Amygdala (tissue), 56 donors: ENCODE measurements around the gene SLC25A26.
"Not testable (repeated sequence)": the region's sequence is repeated elsewhere in the genome, so short reads cannot be mapped to it uniquely, and the experiment has no call there.

Experiments used
- DNase-seq, 56 donors: peaks; one replicate each; lab custom pipeline; 2025; lab: John Stamatoyannopoulos, UW

The SLC25A26 gene

GRCh38 chr3:66224220-66224619, 3.4 kb downstream of the SLC25A26 start:
- DNase-seq = no peak

- DNase-seq = not testable (repeated sequence)
Observed at GRCh38 chr3:66226093-66226492, 5.3 kb downstream of the SLC25A26 start.

- DNase-seq = no peak
Observed at GRCh38 chr3:66227051-66227450, 6.2 kb downstream of the SLC25A26 start.

GRCh38 chr3:66227915-66228314, 7.1 kb downstream of the SLC25A26 start:
- DNase-seq = no peak

- no peak for DNase-seq
Observed at GRCh38 chr3:66228707-66229106, 7.9 kb downstream of the SLC25A26 start.

DNA sequence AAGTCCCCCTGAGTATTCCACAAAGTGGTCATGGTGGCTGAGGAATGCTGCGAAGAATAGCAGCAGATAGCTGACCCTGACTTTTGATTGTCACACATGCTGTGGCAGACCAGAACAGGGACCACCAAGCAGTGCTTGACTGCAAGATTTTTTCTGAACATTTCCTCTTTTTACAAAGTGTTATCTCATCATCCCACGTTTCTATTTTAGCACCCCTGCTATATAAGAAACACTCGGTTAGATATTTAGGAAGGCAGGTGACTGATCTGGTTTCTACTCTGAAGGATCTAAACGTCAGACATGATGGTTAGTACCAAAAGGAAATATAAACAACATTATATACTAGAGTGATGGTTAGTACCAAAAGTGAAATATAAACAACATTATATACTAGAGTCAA, 9.1 kb downstream of the SLC25A26 start:
- no peak for DNase-seq

DNA sequence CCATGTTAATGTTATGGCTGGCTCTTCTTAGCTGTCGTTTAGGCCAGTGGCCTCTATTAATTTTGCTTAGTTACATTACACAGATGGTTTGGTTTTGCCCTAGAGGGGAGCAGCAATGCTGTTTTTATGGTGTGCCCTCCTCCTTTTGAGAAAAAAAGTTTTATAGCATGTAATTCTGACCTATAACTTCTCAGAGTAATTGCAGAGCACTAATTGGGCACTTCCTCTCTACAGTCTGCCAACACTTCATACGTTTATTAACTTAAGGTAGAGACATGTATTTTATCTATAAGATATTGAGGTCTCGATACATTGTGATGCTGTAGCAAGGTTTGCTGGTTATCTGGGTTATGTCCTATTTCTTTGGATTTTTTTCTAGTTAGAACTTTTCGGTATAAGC, 12.2 kb downstream of the SLC25A26 start:
- DNase-seq = no peak

DNA sequence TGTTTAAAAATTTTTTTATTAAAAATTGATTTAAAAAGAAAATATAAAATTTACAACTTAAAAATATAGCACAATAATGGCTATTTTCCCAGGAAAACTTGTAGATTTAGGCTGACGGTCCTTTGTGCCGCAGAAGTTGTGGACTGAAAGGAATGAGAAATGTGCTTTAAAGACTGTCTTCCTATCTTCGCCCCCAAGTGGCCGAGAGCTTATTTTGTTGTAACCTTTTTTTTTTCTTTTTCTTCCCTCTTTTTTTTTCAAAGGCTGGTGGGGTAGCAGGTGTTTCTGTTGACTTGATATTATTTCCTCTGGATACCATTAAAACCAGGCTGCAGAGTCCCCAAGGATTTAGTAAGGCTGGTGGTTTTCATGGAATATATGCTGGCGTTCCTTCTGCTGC, 15.5 kb downstream of the SLC25A26 start:
- no peak for DNase-seq

DNA sequence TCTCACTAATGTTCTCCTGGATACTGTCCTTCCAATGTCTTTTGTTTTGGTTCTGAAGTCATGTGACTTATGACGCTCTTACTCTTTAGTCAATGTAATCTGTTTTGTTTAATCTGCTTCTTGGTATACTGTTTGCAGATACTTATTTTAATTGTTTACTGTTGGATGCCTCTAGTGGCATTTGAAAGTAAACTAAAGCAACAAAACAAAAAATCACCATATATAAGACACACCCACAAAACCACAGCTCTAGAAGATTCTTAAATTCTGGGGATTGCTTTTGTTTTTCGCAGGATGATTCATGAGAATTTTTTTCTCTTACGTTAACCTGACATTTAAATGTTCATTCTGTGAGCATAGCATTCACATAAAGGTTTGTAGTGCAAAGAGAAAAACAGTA, 16.8 kb downstream of the SLC25A26 start:
- DNase-seq = no peak

DNA sequence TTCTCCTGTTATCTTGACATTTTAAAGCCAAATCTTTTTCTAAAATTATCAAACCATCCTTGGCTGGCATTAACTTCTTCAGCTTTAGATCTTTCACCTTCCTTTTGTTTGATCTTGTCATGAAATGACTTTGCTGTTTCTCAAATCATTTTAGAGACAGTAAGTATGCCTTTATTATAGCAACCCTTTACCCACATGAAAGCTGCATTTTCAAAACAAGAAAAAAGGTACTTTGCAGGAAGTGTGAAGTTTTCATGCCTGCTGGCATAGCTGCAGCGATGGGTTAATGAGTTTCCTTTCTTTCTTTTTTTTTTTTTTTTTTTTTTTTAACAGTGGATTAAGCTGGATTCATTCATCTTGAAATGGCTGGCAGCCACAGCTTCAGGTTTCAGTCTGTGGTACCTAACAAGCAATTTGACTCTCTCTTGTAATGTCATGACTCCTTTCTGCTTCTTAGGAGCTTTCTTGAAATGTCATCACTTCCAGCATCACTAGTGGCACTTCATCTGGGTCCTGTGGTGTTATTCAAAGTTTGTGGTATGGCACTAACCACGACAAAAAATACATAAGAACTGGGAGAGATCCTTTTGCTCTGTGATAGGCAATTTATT, 18.8 kb downstream of the SLC25A26 start:
- no peak for DNase-seq

DNA sequence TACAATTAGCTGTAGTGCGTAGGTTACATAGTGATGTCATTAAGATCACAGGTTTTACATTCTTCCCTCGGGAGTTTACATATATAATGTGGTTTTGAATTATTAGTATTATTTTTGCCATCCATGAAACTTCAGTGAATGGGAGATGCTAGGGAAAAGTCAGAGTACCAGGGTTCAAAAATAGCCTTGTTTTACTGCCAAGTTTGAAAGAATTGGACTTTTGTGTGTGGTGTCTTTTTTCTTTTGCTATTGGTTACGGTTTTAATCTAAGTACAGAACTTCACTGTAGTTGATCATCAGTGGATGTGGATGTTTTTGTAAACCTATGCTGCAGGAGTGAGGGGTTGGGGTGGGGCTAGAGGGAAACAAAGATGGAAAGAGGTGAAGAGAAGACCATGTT, 20.7 kb downstream of the SLC25A26 start:
- no peak for DNase-seq

- no peak for DNase-seq
Observed at GRCh38 chr3:66242788-66243464, 22.1 kb downstream of the SLC25A26 start.

DNA sequence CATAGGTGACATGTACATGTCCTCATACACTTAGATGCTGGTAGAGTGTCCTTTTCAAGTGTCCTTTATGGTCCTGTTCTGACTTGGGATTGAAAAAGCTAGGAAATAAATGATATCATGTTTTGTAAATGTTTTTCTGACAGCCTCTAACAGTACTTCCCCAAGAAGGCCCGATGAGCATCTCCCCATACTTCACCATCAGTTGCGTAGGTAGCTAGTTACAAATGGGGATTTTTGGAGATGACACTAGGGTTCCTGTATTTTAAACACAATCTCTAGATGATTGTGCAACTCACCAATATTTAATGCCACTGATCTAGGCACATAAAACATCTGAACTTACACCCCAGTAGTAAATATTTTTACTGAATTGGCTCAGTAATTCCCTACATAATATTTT, 27.8 kb downstream of the SLC25A26 start:
- DNase-seq = no peak

DNA sequence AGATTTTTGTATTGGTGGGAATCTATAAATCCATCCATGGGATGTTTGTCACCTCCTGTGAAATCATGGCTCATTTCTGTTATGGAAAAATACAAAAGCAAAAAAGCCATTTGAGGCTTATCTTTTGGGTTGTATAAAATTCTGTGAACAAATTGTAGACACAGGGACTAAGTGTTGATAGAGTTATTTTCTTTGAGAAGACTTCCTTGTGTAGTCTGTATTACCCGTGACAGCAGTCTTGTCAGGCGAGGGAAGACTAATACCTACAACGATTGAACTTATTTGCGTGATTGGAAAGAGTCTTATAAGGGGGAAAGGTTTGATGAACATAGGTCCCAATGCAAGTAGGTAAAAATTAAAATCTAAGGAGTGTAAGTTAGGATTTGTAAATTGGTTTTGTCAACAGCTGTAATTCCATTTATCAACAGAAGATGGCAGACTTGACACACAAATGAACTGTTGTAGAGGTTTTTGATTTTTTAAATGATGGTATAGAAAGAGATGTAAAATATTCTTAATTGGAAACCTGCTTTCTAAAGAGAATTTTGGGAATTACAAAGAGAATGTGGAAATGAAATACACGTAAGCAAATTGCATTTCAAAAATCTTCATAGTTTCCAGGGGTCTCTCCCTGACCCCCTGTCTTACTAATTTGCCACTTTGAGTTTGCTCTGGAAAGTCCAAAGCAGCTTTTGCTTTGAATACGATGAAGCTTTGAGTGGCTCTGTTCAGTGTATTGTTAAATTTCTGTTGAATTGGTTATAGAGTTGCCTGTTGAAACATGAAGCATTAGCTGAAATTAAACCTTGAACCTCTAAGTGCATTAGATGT, 33.2 kb downstream of the SLC25A26 start:
- peak in 1 of 56 donors; percentile 19 for DNase-seq

DNA sequence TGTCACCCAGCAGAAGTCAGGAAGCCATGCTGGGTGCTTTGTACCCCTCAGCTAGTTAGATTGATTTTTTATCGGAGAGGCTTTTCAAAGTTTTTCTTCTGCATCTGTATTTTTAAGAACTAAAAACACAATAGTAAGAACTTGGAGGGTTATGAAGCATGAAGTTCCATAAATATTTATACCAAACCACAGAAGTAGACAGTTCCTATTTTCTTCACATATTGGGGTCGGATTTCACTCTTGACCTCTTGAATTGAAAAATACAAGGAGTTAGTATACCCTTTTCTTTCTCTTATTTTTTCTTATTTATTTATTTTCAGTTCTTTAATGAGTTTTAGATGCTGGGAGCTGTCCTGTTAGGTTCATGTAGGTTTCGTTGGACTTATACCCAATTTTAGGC, 35.1 kb downstream of the SLC25A26 start:
- no peak for DNase-seq

GRCh38 chr3:66256806-66257205, 36.0 kb downstream of the SLC25A26 start:
- DNase-seq = no peak

DNA sequence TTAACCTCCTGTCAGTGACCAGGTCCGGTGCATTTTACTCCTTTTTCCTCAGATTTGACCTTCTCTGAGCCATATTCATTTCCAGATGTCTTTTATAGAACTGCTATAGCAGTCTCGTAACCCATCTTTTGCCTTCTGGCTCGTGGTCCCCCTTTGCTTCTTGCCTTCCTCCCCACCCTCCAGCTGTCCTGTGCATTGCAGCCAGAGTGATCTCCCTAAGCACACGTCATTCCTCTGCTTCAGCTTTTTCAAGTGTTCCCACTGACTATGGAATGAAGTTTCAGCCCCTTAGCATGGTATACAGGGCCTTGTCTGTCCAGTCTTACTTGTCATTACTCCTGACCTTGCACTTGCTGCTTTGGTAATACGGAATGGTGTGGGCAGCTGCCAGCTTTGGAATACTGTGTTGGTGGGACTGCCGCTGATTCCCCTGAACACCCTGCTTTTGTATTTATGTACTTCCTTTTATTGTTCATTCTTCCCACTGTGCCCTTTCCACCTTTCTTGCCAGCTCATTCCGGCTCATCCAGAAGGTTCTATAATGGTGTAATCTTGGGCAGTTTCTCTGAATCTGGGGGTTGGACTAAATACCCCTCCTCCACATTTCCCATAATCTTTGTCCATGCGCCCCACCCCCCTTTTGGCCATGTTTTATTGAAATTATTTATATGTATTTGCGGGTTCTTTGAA, 38.9 kb downstream of the SLC25A26 start:
- no peak for DNase-seq

DNA sequence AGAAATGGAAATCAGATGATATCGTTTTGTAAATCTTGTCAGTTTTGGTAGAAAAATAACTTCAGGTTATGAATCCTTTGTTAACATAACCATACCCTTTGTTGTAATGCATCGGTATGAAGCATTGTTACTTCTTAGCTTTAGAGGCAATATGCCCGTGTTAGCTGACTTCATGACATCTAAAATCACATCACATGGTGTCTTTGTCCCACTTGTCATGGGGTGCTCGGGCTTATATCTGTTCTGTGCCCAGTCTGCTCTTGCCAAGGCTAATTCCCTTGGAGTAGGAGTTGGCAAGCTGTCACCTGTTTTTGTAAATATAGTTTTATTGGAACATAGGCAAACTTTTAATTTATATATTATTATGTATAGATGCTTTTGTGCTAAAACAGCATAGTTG, 39.6 kb downstream of the SLC25A26 start:
- DNase-seq = peak in 1 of 56 donors; percentile 3

DNA sequence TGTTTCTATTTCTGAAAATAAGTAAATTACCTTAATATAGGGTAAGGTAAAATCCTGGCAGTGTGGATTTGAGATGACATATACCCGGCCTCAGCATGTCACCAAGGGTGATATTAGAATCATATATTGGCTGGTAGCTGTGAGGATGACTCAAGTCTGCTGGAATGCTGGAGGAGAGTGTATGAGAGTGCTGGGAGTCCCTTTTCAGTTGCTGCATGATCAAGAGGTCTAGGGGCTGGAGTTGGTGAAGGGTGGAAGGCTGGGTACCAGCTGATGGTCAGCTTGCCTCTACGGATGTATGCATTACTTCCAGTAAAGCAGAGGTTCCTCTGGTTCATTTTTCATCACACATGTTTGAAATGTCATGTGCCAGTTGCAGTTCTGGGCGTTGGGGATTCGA, 40.6 kb downstream of the SLC25A26 start:
- DNase-seq = no peak

GRCh38 chr3:66265649-66266048, 44.8 kb downstream of the SLC25A26 start:
- DNase-seq = no peak

GRCh38 chr3:66266551-66266950, 45.8 kb downstream of the SLC25A26 start:
- DNase-seq = no peak
